ENCODE data around the gene CDK16.

Gene CDK16

DNA sequence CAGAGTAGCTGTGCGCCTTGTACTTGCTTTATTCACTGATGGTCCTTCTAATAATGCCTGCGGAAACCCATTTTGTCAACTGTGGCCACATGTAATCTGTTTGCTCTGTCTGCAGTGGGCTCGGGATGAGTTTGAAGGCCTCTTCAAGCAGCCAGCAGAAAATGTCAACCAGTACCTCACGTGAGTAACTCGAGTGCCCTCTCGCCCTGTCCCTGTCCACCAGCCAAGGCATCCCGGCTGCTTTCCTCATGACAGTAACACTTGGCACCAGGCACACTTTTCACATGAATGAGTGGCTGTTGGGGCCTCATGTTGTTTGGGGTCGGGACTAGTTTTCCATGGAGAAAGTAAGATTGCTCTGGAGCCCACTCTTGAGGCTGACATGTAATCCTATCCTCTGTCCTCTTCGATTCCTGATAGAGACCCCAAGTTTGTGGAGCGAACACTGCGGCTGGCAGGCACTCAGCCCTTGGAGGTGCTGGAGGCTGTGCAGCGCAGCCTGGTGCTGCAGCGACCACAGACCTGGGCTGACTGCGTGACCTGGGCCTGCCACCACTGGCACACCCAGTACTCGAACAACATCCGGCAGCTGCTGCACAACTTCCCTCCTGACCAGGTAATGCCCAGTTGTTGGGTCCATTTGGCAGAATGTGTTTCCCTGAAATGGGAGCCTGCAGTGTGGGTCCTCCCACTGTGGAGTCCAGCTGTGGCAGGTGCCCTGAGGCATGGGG is 8.8 kb upstream of the CDK16 start:
- DNase-seq (ENCODE audit: low read depth, low spot score), result no peak

DNA sequence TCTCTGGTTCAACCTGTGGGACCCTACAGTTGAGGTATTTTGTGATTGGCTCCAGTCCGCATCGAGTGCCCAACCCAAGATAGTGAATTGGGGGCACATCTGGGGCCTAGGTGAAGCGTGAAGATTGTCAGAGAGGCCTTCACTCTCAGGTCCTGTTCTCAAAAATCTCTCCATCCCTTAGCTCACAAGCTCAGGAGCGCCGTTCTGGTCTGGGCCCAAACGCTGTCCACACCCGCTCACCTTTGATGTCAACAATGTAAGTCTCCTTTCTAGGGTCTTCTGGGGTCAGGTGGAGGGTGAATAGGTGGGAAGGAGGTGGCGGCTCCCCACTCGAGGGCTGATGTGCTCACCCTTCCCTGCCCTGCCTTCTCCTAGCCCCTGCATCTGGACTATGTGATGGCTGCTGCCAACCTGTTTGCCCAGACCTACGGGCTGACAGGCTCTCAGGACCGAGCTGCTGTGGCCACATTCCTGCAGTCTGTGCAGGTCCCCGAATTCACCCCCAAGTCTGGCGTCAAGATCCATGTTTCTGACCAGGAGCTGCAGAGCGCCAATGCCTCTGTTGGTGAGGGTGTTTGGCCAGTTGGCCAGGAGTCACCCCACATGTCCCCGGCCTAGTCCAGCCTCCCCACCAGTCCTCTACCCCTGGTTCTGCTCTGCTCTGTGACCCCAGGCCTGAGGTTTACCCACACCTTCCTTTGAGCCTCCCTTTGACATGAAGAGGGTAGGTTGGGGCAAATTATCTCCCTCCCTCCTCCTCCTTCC is 7.6 kb upstream of the CDK16 start:
- no peak for DNase-seq (ENCODE audit: low read depth, low spot score)

DNA sequence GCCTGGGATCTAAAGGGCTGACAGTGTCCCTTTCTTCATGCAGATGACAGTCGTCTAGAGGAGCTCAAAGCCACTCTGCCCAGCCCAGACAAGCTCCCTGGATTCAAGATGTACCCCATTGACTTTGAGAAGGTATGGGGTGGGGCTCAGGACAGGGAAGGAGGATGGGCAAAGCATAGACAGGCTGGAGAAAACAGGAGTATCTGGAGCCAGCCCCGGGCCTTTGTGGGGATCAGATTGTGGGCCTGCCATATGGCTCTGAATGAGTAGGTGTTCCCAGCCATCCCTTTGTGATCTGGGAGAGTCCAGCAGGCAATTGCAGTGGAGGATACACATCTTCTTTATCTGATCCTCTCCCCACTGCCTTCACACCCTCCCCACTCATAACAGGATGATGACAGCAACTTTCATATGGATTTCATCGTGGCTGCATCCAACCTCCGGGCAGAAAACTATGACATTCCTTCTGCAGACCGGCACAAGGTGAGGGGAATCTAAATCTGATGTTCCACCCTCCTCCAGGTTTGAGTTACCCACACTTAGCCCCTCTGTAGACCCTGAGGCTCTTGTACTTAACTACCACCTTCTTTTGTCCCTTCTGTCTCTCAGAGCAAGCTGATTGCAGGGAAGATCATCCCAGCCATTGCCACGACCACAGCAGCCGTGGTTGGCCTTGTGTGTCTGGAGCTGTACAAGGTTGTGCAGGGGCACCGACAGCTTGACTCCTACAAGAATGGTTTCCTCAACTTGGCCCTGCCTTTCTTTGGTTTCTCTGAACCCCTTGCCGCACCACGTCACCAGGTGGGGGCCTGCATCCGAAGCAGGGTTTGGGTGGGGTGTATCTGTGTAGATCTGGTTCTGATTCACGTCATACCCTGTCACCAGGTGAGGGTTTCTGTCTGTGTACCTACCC is 5.8 kb upstream of the CDK16 start:
- DNase-seq (ENCODE audit: low read depth, low spot score), result no peak

DNA sequence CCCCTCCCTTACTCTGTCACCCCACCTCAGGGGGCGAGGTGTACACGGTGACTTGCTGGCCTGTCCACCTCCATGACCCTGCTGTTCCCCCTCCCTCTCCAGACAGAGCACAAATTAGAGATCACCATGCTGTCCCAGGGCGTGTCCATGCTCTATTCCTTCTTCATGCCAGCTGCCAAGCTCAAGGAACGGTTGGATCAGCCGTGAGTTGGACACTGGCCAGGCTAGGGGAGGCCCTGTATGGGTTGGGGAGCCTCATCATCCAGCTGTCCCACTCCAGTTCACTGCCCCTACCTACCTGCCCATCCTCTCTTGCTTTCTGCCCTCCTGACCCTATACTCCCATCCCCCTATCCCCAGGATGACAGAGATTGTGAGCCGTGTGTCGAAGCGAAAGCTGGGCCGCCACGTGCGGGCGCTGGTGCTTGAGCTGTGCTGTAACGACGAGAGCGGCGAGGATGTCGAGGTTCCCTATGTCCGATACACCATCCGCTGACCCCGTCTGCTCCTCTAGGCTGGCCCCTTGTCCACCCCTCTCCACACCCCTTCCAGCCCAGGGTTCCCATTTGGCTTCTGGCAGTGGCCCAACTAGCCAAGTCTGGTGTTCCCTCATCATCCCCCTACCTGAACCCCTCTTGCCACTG is 3.9 kb upstream of the CDK16 start:
- DNase-seq (ENCODE audit: low read depth, low spot score), result no peak

DNA sequence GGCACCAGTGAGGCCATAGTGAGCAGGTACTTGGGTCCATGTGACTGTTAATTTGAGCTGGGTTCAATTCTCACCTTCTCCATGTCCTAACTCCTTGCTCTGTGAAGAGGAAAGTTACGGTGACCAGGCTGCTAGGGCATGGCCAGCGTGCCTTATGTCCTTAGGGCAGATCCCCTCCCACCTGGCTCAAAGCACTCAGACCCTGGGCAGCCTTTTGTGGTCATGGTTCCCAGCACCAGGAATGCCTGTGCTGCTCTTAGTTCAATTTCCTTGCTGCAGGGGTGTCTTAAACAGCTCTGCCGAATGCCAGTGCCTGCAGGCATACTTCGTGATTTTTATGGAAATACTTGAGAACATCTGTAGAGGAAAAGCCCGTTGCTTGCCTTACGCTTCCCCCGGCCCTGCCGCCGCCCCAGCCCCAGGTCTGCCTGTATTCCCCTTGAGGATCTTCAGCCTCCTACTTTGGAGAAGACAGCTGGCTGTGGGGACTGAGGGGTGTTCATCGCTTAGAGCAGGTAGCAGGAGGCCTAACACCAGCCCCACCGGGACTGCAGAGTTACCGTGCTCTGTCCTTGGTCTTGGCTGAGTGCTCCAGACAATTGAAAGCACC is 3.1 kb upstream of the CDK16 start:
- no peak for DNase-seq (ENCODE audit: low read depth, low spot score)

DNA sequence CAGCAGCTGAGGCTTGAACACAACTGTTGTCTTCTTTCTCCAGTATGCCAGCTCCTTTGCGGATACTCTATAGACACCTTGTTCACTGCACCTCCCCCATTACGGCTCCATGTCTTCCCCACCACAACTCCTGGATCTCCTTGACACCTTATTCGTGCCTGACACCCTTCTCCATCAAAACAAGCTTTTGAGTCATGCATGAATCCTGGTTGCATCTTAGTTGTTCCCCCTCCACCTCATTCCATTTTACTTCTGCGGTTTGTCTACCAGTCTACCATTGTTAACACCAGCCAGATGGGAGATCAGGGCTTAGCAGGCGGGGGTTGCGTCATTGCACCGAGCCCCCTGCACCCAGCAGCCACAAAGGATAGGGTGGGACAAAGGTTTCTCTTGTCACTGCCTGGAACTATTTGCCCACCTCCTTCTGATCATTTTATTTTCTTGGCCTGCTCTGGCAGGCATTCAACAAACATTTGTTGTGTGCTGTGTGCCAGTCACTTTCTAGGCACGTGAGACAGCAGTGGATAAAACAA is 2.0 kb upstream of the CDK16 start:
- DNase-seq (ENCODE audit: low read depth, low spot score), result no peak

DNA sequence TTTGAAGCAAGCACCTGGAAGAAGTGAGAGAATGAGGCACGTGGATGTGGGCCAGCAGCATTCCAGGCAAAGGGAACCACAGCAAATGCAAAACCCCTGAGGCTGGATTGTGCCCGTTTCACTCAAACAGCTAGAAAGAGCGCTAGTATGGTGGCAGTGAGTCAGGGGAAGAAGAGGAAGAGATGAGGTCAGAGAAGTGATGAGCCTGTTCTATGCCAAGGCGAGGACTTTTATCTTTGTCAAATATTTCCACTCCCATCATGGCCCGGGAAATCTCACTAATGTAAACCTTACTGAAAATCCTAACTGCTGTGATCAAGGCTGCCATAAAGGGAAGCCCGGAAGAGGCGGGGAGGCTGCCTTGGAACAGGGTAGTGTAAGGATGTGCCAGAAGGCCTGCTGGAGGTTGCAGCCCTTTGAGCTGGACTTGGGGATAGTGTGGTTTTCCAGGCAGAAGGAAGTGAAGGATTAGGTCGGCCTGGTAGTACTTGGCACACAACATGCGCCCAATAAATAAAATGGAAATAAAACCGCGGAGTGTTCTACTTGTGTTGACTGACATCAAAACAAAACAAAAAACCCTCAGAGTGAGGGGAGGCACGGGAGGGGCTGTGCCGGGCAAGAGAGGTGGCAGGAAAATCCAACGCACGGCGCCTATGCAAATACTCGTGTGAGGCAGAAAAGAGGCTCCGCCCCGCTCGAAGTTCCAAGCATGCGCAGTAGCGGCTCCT is 1.2 kb upstream of the CDK16 start:
- no peak for DNase-seq (ENCODE audit: low read depth, low spot score)

DNA sequence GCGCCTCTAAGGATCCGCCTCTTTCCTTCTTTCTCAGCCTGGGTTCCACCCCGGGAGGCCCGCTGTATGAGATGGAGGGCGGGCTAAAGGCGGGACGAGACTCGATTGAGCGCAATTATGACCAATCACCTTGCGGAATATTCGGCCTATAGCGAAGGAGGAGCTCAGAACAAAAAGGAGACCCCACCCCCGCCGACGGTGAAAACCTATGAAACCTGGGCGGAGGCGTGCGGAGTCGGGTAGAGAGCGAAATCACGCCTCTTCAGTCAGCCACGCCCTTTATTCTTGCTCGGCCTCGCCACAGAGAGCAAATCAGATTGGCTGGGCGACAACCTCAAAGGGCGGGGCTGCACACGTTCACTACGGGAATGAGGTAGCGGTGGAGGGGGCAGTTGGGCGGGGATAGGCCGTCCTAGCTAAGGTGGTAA is 615 bp upstream of the CDK16 start:
- peak; percentile 96 for DNase-seq (ENCODE audit: low read depth, low spot score)

DNA sequence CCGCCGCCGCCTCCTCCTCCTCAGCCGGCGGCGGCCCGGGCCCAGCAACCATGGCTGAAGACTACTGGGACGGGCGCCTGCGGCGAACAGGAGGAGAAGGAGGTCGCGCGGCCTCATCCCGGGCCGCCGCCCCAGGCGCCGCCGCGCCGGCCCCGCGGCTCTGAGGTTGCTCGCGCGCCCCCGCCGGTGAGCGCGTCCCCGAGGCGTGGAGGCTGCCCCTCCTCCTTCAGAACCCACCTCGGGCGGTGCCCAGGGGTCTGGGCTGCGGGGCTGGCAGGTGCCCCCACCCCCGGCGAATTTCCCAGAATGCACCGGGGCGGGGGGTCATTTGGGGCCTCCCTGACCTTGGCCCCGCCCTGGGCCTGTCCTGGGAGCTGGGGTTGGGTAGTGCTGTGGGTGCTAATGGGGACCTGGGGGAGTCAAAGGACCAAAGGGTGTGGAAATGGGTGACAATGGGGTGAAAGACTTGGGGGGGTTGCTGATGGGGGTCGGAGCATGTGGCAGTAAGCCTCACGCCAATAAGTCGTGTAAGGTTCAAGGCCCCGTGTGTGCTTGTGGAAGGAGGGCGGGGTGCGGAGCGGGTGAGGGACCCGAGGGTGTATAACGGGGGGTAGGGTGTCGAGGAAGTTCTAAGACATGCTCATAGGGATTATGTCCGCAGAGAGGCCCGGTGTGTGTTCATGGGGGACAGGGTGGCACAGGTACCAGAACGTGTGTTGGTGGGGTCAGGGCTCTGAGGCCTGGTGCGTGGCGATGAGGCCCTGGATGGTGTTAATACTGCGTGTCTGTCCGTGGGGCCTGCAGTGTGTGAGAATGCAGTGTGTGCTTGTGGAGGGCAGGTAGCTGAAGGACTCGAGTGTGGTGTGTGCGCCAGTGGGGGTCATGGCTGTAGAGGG is 687 bp downstream of the CDK16 start:
- DNase-seq (ENCODE audit: low read depth, low spot score), result no peak

DNA sequence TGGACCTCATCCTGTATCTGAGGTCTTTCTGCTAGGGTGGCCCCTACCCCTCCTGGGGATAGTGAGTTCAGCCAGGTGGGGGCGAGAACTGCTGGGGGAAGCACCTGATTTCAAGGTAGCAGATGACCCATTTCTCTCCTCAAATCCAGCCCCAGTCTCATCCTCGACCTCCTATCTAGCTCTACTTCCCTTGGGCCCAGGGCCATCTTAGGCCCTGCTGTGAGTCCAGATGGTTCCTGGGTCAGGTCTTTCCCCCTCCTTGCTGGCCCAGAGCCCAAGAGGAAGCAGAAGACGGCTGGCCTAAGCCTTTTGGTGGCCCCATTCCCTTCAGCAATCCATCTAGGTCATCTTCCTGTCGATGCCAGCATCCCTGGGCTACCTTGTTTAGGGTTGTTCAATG is 3.3 kb downstream of the CDK16 start:
- DNase-seq (ENCODE audit: low read depth, low spot score), result no peak

DNA sequence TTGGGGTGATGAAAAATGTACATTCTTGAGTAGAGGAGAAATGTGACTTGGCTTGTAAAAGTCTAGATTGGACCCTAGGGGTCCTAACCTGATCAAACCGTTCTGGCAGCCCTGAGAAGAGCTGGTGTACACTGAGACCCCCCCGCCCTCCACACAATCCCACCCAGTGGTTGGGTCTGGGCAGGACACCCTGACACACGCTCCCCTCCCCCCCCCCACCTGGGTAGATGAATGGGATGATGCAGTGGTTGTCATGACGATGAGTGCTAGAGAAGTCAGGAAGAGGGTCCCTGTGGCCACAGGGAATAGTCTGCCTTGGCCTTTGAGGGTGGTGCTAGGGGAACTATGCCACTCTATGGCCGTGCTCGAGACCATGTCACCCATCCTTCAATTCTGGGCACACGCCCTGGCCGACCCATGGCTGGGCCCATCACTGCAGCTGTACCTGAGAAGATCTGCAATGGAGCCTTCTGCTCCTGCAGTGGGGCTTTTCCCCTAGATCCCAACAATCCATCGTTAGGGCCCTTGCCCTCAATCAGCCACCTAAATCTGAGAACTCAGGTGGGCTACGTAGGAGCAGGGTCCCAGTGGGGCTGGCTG is 4.4 kb downstream of the CDK16 start:
- no peak for DNase-seq (ENCODE audit: low read depth, low spot score)

DNA sequence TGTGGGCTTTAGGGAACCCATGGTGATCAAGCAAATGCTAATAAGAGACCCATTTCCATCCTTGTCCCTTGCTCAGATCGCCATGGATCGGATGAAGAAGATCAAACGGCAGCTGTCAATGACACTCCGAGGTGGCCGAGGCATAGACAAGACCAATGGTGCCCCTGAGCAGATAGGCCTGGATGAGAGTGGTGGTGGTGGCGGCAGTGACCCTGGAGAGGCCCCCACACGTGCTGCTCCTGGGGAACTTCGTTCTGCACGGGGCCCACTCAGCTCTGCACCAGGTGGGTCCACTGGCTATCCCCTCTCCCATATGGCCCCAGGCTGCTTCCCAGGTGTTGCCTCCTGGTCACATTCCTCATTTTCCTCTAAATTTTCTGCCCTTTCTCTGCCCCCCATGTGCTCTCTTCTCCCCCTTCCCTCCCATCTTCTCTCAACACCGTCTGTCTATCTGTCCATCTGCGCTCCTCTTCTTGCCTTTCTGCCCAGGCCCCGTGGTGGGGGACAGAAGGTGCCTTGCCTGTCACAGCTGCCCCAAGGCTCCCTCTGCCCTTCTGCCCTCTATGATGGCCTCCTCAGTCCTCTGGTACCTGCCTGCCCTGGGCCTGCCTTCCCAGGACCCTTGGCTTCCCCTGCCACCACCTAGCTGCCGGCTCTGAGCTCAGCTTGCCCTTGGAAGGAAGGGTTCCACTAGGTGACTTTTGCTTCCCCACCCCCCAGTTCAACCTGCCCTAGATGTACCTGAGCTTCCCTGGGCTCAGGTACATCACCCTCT is 5.2 kb downstream of the CDK16 start:
- no peak for DNase-seq (ENCODE audit: low read depth, low spot score)

DNA sequence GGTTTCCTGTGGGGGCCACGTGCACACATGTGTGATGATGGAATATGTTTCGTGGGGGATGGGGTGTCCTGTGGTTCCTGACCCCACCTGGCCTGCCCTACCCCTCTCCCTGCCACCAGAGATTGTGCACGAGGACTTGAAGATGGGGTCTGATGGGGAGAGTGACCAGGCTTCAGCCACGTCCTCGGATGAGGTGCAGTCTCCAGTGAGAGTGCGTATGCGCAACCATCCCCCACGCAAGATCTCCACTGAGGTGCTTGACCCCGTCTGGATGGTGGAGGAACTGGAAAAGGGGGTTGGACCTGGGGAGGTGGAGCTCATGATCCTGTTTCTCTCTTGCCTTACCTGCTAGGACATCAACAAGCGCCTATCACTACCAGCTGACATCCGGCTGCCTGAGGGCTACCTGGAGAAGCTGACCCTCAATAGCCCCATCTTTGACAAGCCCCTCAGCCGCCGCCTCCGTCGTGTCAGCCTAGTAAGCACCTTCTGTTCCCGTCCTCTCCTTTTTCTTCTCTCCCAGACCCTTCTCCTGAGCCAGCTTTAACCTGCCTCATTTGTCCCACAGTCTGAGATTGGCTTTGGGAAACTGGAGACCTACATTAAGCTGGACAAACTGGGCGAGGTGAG is 5.9 kb downstream of the CDK16 start:
- no peak for DNase-seq (ENCODE audit: low read depth, low spot score)

DNA sequence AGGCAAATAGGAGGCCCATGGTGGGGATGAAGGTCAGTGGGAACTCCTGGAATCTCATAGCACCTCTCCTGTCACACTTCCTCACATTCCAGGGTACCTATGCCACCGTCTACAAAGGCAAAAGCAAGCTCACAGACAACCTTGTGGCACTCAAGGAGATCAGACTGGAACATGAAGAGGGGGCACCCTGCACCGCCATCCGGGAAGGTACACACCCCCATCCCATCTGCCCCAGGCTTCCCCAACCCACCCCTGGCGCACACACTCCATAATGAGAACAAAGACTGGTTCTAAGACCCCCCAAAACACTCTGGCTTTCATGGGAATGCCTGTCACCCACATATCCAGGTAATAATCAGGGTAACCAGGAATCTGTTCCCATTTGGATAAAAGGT is 6.4 kb downstream of the CDK16 start:
- no peak for DNase-seq (ENCODE audit: low read depth, low spot score)

DNA sequence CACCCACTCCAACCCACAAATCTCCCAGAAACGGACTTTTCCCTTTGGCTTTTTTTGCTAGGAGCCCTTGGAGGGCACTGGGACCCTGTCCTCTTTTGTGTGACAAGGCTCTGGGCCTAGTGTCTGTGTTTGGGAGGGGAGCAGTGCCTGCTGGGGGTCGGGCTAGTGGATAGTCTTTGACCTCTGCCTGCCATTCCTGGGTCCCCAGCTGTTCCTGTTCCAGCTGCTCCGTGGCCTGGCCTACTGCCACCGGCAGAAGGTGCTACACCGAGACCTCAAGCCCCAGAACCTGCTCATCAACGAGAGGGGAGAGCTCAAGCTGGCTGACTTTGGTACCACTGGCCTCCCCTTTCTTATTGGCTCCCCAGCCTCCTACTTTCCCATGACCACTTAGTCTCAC is 7.6 kb downstream of the CDK16 start:
- no peak for DNase-seq (ENCODE audit: low read depth, low spot score)

DNA sequence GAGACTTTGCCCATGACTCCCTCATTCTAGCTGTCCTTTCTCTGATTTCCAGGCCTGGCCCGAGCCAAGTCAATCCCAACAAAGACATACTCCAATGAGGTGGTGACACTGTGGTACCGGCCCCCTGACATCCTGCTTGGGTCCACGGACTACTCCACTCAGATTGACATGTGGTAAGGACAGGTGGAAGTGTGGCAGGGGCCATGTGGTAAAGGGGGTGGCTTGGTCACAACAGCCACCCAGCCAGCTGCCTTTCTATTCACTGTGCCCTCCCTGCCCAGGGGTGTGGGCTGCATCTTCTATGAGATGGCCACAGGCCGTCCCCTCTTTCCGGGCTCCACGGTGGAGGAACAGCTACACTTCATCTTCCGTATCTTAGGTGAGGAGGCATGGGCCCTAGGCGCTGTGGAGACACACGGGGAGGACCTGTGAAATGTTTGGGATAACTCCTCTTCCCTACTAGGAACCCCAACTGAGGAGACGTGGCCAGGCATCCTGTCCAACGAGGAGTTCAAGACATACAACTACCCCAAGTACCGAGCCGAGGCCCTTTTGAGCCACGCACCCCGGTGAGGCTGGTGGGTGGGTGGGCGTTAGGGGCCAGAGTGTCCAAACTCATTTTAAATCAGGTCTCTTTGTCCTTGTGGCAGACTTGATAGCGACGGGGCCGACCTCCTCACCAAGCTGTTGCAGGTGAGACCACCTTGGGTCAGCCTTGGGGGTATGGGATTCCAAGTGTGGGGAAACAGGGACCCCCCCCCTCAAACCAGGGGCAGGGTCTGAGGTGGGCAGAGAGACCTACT is 8.3 kb downstream of the CDK16 start:
- DNase-seq (ENCODE audit: low read depth, low spot score), result no peak

DNA sequence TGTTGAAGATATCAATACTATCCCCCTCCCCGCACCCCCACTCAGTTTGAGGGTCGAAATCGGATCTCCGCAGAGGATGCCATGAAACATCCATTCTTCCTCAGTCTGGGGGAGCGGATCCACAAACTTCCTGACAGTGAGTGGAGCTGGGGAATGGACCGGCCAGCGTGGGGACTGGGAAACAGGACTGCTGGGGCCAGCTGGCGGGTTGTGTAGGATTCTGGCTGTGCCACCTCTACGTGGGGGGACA is 8.8 kb downstream of the CDK16 start:
- no peak for DNase-seq (ENCODE audit: low read depth, low spot score)
